ENCODE data around the gene RNASE11. TPM values are rescaled to one million over a fixed set of nuclear protein-coding genes. Genes with fewer than 3 reads are reported as not detected.
"Not testable (repeated sequence)": the region's sequence is repeated elsewhere in the genome, so short reads cannot be mapped to it uniquely, and the experiment has no call there.

The RNASE11 gene
- total RNA-seq, 1 experiment from 2014 or later = not detected

DNA sequence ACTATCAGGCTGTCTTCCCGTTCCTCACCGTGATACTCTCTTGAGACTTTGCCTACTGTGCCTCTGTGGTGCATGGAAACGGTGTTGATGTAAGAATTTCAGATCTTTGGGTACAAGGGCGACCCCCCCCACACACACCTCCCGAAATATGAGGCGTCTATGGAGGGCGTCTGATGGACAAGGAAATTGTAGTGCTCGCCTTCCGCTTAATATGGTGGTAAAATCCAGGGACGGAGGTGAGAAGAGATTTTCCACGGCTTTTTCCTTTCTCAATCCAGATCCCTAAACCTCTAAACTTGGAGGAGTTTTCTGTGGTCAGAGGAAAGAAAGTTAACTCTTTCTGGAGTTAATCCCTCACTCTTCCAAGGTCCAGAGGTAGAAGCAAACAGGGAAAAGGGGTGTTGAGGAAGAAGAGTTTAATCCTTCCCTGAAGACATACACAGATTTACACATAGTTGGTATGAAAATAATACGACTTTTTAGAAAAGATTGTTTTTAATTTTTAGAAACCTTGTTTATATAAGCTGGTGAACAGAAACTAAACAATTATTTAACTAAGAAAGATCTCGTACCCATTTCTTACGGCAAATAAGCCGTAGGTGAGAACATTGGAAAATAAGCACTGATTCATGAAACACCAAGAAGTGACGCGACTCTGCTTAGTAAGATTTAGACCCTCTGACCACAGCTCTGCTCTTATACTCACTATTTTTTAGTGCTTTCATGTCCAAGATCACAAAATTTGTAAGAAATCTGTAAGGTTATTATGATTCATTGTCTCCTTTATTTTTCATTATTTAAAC is 26.4 kb upstream of the RNASE11 start:
- peak; percentile 34 for DNase-seq (ENCODE audit: low spot score)

DNA sequence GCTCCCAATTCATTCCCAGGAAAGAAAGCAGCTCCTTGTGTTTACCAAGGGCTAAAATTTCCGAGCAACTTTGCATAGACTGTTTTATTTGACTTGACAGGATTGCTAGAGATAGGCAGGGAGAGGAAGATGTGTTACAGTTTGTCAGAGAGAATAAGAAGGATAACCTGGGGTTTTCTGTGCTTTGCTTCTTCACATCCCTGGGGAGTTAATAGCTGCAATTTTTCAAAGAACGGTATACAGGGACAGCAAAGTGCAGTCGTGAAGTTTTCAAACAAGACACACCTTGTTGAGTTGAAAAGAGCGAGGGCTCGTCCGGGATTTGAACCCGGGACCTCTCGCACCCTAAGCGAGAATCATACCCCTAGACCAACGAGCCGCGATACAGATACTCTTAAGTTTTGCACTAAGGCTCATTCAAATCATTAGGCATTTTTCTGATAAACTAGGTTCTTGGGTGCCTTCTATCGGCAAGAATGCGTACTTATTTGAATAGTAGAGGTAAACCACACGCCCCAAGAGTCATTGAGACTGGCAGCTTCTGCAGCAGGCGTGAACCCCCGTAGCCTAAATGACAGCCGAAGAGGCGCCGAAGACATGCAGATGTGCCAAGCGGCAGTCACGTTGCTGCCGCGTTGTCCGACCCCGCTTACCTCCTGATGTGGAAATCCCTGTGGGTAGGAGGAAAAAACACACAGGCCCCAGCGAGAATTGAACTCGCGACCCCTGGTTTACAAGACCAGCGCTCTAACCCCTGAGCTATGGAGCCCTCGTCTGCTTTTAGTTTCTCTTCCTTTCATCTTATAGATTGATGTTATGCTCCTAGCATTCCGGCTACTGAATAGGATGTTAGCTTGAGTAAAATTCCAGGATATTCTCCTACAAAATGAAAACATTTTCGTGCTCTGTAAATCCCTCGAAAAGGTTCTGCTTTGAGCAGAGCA is 25.6 kb upstream of the RNASE11 start:
- DNase-seq (ENCODE audit: low spot score) = peak; percentile 93

DNA sequence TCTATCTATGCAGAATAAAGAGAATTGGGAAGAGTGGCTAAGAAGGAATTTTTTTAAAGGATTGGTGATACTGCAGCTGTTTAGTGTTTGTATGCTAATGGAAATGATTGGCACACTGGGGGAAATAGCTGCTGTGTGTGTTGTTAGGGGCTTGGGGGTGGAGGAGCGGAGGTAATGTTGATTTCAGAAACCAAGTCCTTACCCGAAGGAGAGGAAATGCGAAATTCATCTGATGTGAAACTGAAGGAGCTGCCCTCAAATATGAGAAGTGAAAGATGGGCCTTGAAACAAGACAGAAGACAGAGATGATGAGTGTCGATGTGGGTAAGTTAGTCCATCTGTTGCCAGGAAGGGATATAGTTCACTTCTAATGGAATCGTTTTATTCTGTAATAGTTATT is 24.6 kb upstream of the RNASE11 start:
- no peak for DNase-seq (ENCODE audit: low spot score)

DNA sequence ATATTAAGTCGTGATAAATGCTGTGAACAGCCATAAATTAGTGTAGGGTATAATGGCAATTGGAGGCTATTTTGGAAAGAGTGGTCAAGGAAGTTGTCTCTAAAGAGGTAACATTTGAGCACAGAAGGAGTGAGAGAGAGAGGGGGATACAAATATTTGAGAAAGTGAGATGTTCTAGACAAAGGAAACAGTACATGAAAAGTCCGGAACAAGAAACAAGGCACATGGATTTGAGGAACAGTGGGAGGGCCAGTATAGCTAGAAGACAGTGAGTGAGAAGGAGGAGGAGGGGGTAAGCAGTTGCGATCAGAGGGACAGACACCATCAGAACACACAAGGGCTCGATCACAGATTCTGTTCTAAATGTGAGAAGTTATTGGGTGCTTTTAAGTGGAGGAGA is 23.5 kb upstream of the RNASE11 start:
- no peak for DNase-seq (ENCODE audit: low spot score)

DNA sequence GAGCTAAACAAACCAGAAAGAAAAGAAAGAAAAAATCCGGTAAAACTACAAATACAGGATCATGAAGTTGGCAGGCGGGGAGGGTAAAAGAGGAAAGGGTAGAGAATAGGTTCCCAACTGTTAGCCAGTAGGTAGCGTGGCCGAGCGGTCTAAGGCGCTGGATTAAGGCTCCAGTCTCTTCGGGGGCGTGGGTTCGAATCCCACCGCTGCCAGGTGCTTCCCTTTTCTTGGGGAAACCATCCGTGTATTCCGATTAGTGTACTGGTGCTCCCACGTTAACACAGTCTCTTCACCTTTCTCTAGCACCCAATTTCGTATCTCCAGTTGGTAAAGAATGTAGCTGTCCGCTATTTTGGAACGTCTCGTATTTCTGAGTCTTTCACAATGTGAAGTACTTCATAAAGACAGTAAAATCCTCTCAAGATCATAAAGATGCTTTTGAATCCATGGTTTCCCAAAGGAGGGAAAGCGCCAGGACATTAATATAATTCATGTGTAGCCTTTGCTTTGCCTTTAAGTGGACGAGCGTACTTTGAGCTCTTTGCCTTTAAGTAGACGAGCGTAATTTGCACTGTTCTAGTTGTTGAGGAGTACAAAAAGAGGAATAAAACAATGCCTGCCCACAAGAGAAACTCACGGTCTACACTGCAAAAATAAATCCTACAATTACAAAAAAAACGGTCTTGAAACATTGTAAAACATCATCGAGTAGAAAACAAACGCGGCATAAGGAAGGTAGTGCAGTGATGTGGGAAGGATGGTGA is 22.4 kb upstream of the RNASE11 start:
- DNase-seq (ENCODE audit: low spot score) = peak; percentile 80

DNA sequence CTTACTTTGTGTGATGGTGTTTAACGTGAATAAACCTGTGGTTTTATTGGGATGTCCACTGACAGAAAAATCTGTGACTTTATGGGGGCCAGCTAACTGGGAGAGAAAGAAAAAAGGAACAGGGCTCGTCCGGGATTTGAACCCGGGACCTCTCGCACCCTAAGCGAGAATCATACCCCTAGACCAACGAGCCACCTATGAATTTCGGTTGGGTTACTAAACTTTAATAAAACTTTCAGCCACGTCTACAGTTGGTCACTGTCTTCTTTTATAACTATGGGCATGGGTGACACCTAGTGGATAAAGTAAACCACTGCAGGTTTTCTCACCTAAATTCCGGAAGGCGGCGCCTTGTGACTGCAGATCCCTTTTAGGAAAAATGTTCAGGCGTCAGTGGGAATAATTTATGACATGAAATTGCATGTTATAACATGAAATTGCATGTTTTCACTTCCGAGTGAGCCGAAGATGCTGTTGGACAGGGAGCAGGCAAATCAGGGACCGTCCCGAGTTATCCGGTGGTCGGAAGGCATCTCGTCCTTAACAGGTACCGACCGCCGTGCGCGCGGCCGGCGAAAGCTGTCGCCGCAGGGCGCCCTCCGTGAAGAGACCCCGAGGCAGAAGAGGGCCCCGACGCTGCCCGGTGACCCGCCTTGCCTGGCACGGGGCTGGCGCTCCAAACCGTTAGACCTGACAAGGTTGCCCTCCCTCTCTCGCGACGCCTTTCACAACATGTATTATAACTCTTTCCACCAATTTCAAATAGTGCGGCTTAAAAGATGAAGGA is 21.6 kb upstream of the RNASE11 start:
- DNase-seq (ENCODE audit: low spot score) = peak; percentile 91

DNA sequence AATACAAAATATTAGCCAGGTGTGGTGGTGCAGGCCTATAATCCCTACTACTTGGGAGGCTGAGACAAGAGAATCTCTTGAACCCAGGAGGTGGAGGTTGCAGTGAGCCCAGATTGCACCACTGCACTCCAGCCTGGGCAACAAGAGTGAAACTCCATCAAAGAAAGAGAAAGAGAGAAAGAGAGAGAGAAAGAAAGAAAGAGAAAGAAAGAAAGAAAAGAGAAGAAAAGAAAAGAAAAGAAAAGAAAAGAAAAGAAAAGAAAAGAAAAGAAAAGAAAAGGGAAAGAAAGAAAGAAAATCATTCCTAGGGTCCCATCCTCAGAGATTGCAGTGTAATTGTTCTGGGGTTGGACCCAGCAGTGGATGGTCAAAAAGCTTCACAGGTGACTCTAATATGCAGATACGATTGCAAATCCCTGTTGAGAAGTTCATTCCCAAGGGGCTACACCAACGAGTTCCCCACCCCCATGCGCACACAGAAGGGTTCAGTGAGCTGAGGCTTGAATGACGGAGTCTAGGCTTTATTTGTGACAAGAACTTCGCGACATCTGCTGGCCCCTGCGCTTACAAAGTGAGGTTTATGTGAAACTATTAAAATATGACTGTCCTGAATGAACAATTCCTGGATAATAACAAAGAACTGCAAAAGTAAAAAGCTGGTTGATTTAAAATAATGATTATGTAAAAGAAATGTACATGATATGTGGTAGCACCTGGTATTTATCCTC is 20.7 kb upstream of the RNASE11 start:
- no peak for DNase-seq (ENCODE audit: low spot score)

DNA sequence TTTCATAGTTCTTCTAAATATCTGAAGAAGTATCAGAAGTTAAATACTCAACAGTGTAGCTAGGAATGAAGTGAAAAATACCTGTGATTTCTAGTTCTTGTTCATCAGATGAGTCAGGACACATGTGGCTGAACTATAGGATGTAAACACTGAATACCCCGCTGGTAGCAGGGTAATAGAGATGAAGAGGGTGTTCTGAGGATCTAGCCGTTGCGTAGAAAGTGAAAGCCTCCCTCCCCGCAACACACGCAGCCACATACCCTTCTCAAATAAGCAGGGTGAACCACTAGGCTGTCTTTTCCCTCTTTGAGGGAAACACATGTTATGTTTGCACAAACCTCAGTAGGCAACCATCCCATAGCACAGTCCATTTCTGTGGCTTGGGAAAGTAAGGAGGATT is 19.8 kb upstream of the RNASE11 start:
- no peak for DNase-seq (ENCODE audit: low spot score)

DNA sequence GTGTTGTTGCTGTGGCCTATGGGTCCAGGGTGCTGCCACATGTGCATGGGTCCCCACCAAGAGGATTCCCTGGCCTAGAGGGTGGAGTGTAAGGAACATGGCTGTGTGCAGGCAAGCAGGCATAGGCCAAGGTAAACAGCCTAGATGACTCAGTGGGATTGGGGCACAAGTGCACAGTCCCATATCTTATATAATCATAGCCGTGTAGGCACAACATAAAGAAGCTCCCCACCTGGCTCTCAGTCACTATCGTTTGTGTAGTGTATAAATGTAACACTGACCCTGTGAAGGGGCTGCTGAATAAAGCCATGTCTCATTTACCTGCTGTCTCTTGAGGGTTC is 19.1 kb upstream of the RNASE11 start:
- DNase-seq (ENCODE audit: low spot score) = no peak

DNA sequence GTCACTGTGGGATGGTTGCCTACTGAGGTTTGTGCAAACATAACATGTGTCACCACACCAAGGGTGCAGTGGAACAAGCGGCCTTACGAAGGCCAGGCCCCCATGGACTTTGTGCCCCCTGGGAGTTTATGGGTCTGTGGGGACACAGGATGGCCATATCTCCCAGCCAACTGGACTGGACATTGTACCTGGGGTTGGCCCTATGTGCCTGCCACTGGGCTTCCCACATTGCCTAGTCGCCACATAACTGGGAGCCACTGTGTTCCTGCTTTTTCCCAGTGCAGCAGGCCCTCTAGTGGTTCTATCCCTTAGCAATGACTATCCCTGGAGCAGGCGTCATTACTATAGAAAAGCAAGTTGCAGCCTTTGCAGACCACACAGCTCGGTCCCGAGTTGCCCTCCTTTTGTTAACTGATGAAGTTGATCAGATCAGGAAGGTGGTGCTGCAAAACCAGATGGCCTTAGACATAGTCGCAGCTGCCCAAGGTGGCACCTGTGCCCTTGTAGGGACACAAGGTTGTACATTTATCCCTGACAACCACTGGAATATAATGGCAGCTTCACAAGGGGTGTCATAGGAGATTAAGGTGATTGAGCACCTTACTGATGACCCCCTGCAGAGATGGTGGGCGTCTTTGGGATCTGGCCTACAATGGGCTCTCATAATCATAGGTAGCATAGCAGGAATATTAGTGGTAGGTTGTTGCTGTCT is 18.5 kb upstream of the RNASE11 start:
- DNase-seq (ENCODE audit: low spot score) = peak; percentile 52

DNA sequence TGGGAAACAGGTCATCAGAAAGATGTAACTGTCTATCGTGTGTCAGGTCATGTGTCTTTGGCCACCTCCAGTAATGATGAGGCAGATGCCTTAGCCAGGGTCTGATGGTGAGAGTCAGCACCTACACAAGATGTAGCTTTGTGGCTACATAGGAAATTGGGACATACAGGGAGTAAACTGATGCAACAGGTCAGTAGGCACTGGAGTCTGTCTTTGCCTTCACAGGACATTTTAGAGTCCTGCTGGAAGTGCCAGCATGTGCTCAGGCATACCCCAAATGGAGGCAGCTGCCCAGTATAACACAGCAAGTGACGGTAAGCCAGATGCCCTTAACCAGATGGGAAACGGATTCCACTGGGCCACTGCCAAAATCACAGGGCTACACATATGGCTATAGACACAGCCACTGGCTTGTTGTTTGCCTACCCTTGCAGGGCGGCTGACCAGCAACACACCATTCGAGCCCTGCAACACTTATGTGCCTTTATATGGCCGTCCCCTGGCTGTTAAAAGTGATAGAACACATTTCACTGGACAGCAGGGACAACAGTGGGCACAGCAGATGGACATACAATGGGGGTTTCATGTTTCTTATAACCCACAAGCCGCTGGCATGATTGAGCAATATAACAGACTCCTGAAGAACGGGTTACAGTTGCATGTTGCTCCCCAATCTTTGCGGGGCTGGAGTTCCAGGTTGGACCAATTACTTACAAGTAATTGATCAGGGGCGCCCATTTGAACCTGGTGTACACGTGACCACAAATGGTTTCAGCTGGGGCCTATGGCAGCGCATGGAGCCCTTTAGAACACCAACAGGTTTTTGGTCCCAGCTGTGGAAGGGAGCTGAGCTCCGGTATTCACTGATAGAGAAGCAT is 16.3 kb upstream of the RNASE11 start:
- DNase-seq (ENCODE audit: low spot score) = no peak

DNA sequence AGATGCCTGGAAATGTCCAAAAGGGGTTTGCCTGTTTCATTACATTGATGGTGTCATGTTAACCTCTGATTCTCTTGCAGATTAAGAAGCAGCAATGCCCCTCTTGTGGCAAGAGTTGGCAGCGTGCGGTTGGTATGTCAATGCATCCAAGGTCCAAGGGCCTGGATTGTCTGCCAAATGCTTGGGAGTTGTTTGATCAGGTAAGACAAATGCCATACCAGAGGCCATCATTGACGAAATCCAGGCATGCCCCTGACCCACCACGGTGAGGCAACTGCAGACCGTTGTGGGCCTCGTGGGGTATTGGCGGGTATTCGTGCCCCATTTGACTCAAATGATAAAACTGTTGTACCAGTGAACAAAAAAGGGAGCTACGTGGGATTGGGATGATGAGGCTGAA is 14.8 kb upstream of the RNASE11 start:
- DNase-seq (ENCODE audit: low spot score) = no peak

DNA sequence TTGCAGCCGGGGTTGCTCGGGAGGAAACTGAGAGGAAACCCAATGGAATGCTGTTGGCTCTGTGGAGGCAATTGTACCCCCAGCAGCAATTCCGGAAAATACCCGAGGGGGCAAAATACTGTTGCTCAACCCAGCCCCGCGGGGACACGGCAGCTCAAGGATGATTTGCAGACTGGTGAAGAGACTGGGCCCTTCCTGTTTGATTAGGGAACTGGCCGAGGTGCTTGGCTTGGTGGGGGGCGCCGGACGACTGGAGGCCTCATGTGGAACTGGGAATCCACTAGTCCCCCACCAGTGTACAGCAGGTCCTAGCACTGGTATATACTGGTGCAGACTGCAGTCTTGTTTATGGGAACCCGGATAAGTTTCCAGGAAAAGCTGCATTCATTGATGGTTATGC is 13.7 kb upstream of the RNASE11 start:
- no peak for DNase-seq (ENCODE audit: low spot score)

DNA sequence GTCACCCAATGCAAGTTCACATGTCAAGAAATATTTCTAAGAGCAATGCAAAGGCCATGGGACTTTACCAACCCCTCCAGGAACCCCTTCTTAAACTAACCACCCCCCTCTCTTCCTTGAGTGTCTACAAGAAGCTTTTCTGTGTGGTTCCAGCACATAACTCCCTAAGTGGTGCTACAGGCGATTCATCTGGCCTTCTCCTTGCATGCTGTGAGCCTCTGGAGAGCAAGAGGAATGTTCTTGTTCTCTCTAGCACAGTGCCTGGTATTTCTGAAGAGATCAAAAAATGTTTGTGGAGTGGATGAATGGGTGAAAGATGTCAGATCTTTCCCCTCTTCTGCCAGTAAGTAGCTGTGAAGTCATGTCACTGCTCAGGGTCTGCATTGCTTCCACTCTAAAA is 9.3 kb upstream of the RNASE11 start:
- DNase-seq (ENCODE audit: low spot score) = no peak

DNA sequence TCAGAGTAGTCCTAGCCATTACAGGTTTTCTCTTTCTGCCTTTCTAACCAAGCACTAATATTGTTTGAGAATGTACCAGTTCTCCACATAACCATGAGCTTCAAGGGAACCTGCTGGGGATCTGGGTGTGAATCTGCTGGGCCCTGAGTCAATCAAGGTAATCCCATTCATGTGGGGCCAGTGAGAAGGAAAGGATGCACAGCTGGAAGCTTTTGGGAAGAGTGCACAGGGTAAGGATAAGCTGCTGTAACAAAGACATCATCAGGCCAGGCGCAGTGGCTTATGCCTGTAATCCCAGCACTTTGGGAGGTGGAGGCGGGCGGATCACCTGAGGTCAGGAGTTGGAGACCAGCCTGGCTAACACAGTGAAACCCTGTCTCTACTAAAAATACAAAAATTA is 7.9 kb upstream of the RNASE11 start:
- DNase-seq (ENCODE audit: low spot score) = not testable (repeated sequence)

DNA sequence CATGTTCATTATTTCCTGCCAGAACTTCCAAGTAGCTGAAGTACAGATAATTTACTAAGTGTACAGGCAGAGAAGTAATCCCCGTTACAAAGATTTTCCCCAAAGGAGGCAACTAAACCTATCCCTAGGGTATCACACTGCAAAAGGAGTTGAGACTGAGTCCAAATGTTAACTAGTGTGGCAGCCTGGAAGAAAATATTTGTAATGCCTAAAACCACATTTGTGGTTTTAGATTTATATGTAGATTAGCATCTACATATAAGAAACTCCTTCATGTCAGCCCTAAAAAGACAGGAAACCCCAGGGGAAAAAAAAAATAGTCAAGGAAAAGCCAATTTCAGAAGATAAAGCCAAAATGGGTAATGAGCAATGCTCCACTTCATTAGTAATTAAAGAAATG is 4.8 kb upstream of the RNASE11 start:
- DNase-seq (ENCODE audit: low spot score) = no peak

DNA sequence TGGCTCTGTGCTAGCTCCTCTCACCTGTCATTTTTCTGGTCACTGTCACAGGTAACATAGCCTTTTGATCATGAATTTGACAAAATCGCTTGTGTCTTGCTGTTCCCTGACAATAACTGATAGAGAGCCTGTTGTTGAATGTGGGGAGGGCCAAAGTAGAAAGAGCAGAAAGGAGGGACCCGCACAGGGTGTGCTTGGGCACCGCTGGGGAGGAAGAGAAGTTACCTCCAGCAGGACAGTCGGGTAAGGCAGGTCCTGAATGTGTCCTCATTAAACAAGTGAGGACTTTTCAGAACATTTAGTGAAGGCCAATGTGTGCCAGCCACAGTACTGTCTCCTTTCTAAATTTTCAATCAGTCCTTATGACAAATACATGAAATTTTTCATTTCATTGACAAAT is 3.4 kb upstream of the RNASE11 start, which contains the start of gene RNASE12:
Gene RNASE12 (minus strand): TSS at position 142 of the 400 bp plus-strand sequence. CDS start 653 bp downstream, outside the sequence.
- DNase-seq (ENCODE audit: low spot score) = no peak

DNA sequence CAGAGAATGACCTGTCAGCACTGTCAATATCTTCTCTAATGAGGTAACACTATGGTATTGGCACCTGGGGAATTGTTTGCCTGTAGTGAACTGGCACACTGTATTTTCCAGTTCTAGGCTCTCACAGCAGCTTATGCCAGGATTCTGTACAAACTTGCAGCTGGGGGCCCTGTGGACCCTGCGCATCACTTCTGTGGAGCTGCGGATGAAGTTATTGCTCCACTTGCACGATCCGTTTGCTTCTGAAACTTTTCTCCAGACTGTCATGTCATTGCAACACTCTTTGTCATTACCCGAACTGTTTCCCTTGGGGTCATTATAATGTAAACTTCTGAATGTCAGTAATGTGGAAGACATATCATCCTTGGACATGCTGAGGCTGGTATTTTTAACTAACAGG is 3.9 kb downstream of the RNASE11 start:
- DNase-seq (ENCODE audit: low spot score) = no peak

DNA sequence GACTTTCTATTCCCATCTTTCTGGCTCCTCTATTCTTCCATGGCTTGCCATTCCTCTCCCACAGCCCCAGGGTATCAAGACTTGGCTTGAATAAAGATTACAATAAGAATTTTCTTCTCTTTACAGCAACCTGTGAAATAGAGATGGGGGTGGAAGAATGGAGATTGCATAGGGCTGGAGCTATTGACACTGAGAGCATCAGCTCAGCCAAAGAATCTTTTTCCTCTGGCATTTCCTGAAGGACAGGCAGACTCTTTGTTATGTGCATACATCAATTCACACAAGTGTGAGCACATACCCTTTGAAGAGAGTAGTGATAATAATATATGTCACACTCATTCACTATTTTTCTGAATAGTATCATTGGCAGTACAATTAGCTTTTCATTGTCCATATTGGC is 4.7 kb downstream of the RNASE11 start:
- no peak for DNase-seq (ENCODE audit: low spot score)

Measured in HT-29 (cell line).